GM12878 (cell line): ENCODE measurements around the gene HERPUD2. TPM values are rescaled to one million over a fixed set of nuclear protein-coding genes. Genes with fewer than 3 reads are reported as not detected.

ENCODE experiments used
- ATF2 ChIP-seq: IDR thresholded peaks from 2 replicates; pipeline ENCODE4 v1.6.1; 2012; ENCODE audit warnings: low read length, inconsistent platforms
- ATF3 ChIP-seq: IDR thresholded peaks from 2 replicates; pipeline ENCODE4 v1.6.1; 2011; ENCODE audit warnings: low read depth, mild to moderate bottlenecking, low read length, moderate library complexity, borderline replicate concordance; ENCODE audit errors: extremely low read depth
- ATF7 ChIP-seq: fragments of 450-650 bp; IDR thresholded peaks from 2 replicates; pipeline ENCODE4 v1.6.1; 2016; ENCODE audit warnings: low read depth, mild to moderate bottlenecking
- BACH1 ChIP-seq: fragments of 450-650 bp; IDR thresholded peaks from 2 replicates; pipeline ENCODE4 v1.6.1; 2017; ENCODE audit warnings: mild to moderate bottlenecking, borderline replicate concordance
- BCL11A ChIP-seq: IDR thresholded peaks from 2 replicates; pipeline ENCODE4 v1.6.1; 2011; ENCODE audit warnings: low read depth, low read length
- CBX5 ChIP-seq: sonication (generic); IDR thresholded peaks from 2 replicates; pipeline ENCODE4 v1.6.1; 2016; ENCODE audit warnings: low read depth, moderate library complexity, mild to moderate bottlenecking, inconsistent platforms
- CEBPZ ChIP-seq: fragments of 150-350 bp; IDR thresholded peaks from 2 replicates; pipeline ENCODE4 v1.6.1; 2016; ENCODE audit warnings: low read depth, low read length
- CTCF ChIP-seq, 3 experiments: IDR thresholded peaks in 2 of 3; conservative IDR thresholded peaks in 1 of 3; 2 replicates each; pipeline ENCODE4 v1.5.1; 2011; ENCODE audit warnings: low read depth in 3 of 3, low read length in 3 of 3, mild to moderate bottlenecking in 3 of 3, control low read depth in 2 of 3, moderate library complexity in 2 of 3, inconsistent platforms in 1 of 3, mixed read lengths in 1 of 3; ENCODE audit not compliant: control insufficient read depth in 2 of 3, insufficient read depth in 1 of 3; ENCODE audit errors: extremely low read depth in 1 of 3
- E2F4 ChIP-seq: IDR thresholded peaks from 2 replicates; pipeline ENCODE4 v1.6.1; 2012; ENCODE audit warnings: low read depth, low read length, improper control_type of control experiment
- EED ChIP-seq: sonication (generic); IDR thresholded peaks from 2 replicates; pipeline ENCODE4 v1.6.1; 2016; ENCODE audit warnings: antibody characterized with exemption, low read depth
- FOXM1 ChIP-seq: IDR thresholded peaks from 2 replicates; pipeline ENCODE4 v1.6.1; 2012; ENCODE audit warnings: low read depth, mild to moderate bottlenecking, inconsistent platforms, low read length, moderate library complexity
- NRF1 ChIP-seq: conservative IDR thresholded peaks from 2 replicates; pipeline ENCODE4 v1.6.1; 2011; ENCODE audit warnings: mild to moderate bottlenecking, low read depth, low read length, improper control_type of control experiment
- POLR2A ChIP-seq: IDR thresholded peaks from 2 replicates; pipeline ENCODE4 v1.6.1; 2011; ENCODE audit warnings: low read depth, mild to moderate bottlenecking, low read length
- SMAD1 ChIP-seq: fragments of 450-650 bp; IDR thresholded peaks from 2 replicates; pipeline ENCODE4 v1.6.1; 2018; ENCODE audit warnings: mild to moderate bottlenecking, low read depth; ENCODE audit not compliant: partially characterized antibody
- SMARCA5 ChIP-seq: fragments of 450-650 bp; IDR thresholded peaks from 2 replicates; pipeline ENCODE4 v1.6.1; 2017; ENCODE audit warnings: mild to moderate bottlenecking
- STAT3 ChIP-seq: IDR thresholded peaks from 2 replicates; pipeline ENCODE4 v1.6.1; 2011; ENCODE audit warnings: low read depth, low read length, improper control_type of control experiment
- SUZ12 ChIP-seq: fragments of 200-600 bp; sonication (generic); IDR thresholded peaks from one replicate; pipeline ENCODE4 v1.6.1; 2018; ENCODE audit warnings: antibody characterized with exemption, mild to moderate bottlenecking; ENCODE audit not compliant: unreplicated experiment
- TBL1XR1 ChIP-seq: IDR thresholded peaks from 2 replicates; pipeline ENCODE4 v1.6.1; 2012; ENCODE audit warnings: low read depth, low read length, improper control_type of control experiment
- ZNF384 ChIP-seq: IDR thresholded peaks from 2 replicates; pipeline ENCODE4 v1.6.1; 2012; ENCODE audit warnings: low read depth, mild to moderate bottlenecking, low read length, improper control_type of control experiment, borderline replicate concordance
- ZNF622 ChIP-seq: fragments of 450-650 bp; IDR thresholded peaks from 2 replicates; pipeline ENCODE4 v1.6.1; 2017; ENCODE audit warnings: mild to moderate bottlenecking, inconsistent platforms
- polyA plus RNA-seq, 11 experiments: library from polyadenylated mRNA; depleted of rRNA in 4 of 11; unstranded in 6 of 11; stranded (reverse) in 5 of 11; fragments of >200 nt; fragmentation: Nextera tagmentation in 4 of 11; fragmentation: Illumina TruSeq in 1 of 11; extraction: Ambion mirVana in 4 of 11; extraction: Trizol in 1 of 11; gene quantifications; 1 replicate in 1 of 11; 2 replicates in 10 of 11; pipeline versions ENCODE4 v1.2.1 to v1.2.3, GENCODE V29; 2011 to 2016; ENCODE audit warnings: inconsistent platforms in 2 of 11, missing spikeins in 2 of 11, low read depth in 1 of 11
- total RNA-seq, 4 experiments: library from RNA; depleted of rRNA in 3 of 4; stranded (reverse); fragments of >200 nt in 3 of 4; fragmentation: Illumina TruSeq in 1 of 4; extraction: Trizol in 1 of 4; gene quantifications; 2 replicates each; pipeline versions ENCODE4 v1.2.1 to v1.2.3, GENCODE V29; 2013 to 2021
- TF ChIP-seq, protein P1 (sequence below): fragments of 450-650 bp; IDR thresholded peaks from 2 replicates; pipeline ENCODE4 v1.6.1; 2017; ENCODE audit warnings: mild to moderate bottlenecking

Gene HERPUD2
- total and polyA plus RNA-seq, 10 of the 15 experiments (the other 5 are each of a cell fraction or from before 2014, with no cell fraction given), result 4.7 to 69.6 (median 13.9) TPM

GRCh38 chr7:35729061-35729783 is 34.3 kb upstream of the HERPUD2 start (continued):
- no peak for TF ChIP-seq CEBPZ
- peak; percentile 99 for TF ChIP-seq ZNF384
- TF ChIP-seq BACH1, result peak; percentile 67
- no peak for TF ChIP-seq E2F4
- TF ChIP-seq ATF7, result peak; percentile 89
- peak; percentile 71; the same call in 1 of the 2 replicates for TF ChIP-seq EED
- TF ChIP-seq SUZ12, result no peak
- peak; percentile 98 for TF ChIP-seq TBL1XR1
- no peak for TF ChIP-seq CBX5
- no peak for TF ChIP-seq CTCF (IDR thresholded peaks at IDR 0.05 in 2 of 3, conservative IDR thresholded peaks at IDR 0.05 in 1 of 3; ENCODE audit: control insufficient read depth in 2 of 3, extremely low read depth in 1 of 3, insufficient read depth in 1 of 3, low read depth in 3 of 3, low read length in 3 of 3)
- TF ChIP-seq NRF1, result no peak
- peak; percentile 88 for TF ChIP-seq STAT3
- TF ChIP-seq BCL11A, result peak; percentile 72; the same call in 1 of the 2 replicates
- TF ChIP-seq, protein P1, sequence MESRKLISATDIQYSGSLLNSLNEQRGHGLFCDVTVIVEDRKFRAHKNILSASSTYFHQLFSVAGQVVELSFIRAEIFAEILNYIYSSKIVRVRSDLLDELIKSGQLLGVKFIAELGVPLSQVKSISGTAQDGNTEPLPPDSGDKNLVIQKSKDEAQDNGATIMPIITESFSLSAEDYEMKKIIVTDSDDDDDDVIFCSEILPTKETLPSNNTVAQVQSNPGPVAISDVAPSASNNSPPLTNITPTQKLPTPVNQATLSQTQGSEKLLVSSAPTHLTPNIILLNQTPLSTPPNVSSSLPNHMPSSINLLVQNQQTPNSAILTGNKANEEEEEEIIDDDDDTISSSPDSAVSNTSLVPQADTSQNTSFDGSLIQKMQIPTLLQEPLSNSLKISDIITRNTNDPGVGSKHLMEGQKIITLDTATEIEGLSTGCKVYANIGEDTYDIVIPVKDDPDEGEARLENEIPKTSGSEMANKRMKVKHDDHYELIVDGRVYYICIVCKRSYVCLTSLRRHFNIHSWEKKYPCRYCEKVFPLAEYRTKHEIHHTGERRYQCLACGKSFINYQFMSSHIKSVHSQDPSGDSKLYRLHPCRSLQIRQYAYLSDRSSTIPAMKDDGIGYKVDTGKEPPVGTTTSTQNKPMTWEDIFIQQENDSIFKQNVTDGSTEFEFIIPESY, result no peak
- no peak for TF ChIP-seq ZNF622
- TF ChIP-seq SMARCA5, result peak; percentile 9; the same call in 1 of the 2 replicates
- no peak for TF ChIP-seq ATF3
- TF ChIP-seq POLR2A, result peak; percentile 61
- TF ChIP-seq FOXM1, result no peak
- peak; percentile 66 for TF ChIP-seq SMAD1
- no peak for TF ChIP-seq ATF2
